Heart right ventricle (tissue), 16 donors: Measurements from ENCODE around the gene HES1. TPM values are rescaled to one million over a fixed set of nuclear protein-coding genes. Genes with fewer than 3 reads are reported as not detected.

ENCODE experiments used
- ATAC-seq, 8 donors: fragments of 200-7000 bp; cut with Tn5 transposase; one replicate each; pipeline ENCODE4 v1.9.1; 2020; ENCODE audit warnings: mild to moderate bottlenecking in 8 of 8, moderate library complexity in 8 of 8, moderate number of reproducible peaks in 1 of 8
- DNase-seq, 2 donors: peaks; one replicate each; pipeline ENCODE4 v3.0.0-alpha.2; 2020
- H3K27ac ChIP-seq, 10 donors: fragments of 200-600 bp; sonication (generic) in 2 of 10; one replicate each; pipeline versions ENCODE4 v1.5.0 to v1.8.0; 2020 to 2022; ENCODE audit warnings: mild to moderate bottlenecking in 3 of 10
- H3K27me3 ChIP-seq, 7 donors: fragments of 200-600 bp; one replicate each; pipeline ENCODE4 v1.8.0; 2021 to 2022; ENCODE audit warnings: mild to moderate bottlenecking in 2 of 7
- H3K36me3 ChIP-seq, 9 donors: fragments of 200-600 bp; sonication (generic) in 1 of 9; one replicate each; pipeline versions ENCODE4 v1.5.0 to v1.8.0; 2020 to 2022; ENCODE audit warnings: mild to moderate bottlenecking in 2 of 9
- H3K4me1 ChIP-seq, 9 donors: fragments of 200-600 bp; sonication (generic) in 1 of 9; one replicate each; pipeline versions ENCODE4 v1.5.0 to v1.8.0; 2020 to 2022; ENCODE audit warnings: mild to moderate bottlenecking in 4 of 9
- H3K4me3 ChIP-seq, 10 donors: fragments of 200-600 bp; sonication (generic) in 2 of 10; one replicate each; pipeline versions ENCODE4 v1.5.0 to v1.8.0; 2020 to 2022; ENCODE audit warnings: mild to moderate bottlenecking in 7 of 10, moderate library complexity in 2 of 10
- H3K9me3 ChIP-seq, 11 donors: fragments of 200-600 bp in 10 of 11; sonication (generic) in 2 of 11; one replicate each; pipeline versions ENCODE4 v1.5.0 to v1.8.0; 2013 to 2022; ENCODE audit warnings: mild to moderate bottlenecking in 2 of 11, control low read depth in 1 of 11, moderate library complexity in 1 of 11
- CTCF ChIP-seq, 9 donors: fragments of 200-600 bp; sonication (generic) in 2 of 9; IDR thresholded peaks; one replicate each; pipeline versions ENCODE4 v1.5.0 to v1.8.0; 2021 to 2022; ENCODE audit warnings: antibody characterized with exemption in 9 of 9, mild to moderate bottlenecking in 5 of 9, moderate library complexity in 1 of 9
- WGBS, 2 donors: extraction: QIAGEN DNeasy Blood & Tissue Kit; methylation state at CpG; one replicate each; pipeline ENCODE4 v1.1.7; 2013; ENCODE audit warnings: inconsistent platforms in 1 of 2; 5-methylcytosine and 5-hydroxymethylcytosine counted together
- intact Hi-C, 10 donors: fragments of 100-400 bp; cut with DNase I; formaldehyde crosslinking; loops; one replicate each; pipeline versions ENCODE4 v1.11.1 to v1.14.2; 2022
- long read RNA-seq, 3 donors: library from polyadenylated mRNA; unstranded; transcript quantifications; one replicate each; pipeline ENCODE4 v2.0.0, GENCODE V29; 2020 to 2021
- polyA plus RNA-seq, 2 donors: library from polyadenylated mRNA; stranded (reverse); fragments of 200-250 nt; gene quantifications; one replicate each; pipeline ENCODE4 v1.2.3, GENCODE V29; 2013
- total RNA-seq, 10 donors: library from RNA; stranded (reverse); fragmentation: NEBNext Ultra II Directional in 3 of 10; extraction: Animal tissue kit (Norgen Biotek cat#: 25700) in 3 of 10; gene quantifications; one replicate each; pipeline versions ENCODE4 v1.2.1 to v1.2.4, GENCODE V29; 2021 to 2023
- donor health status: Arrhythmogenic right ventricular cardiomyopathy.
- donor health status: ischemic (EF 13 %, LVEDD 7.1; RV severe dilation, severe dysfunction).
- donor health status: healthy with polysubstance abuse.
- donor health status: DM: no; HTN: yes; CAD: no.
- donor health status: DM: no; HTN: no; CAD: no.
- donor health status: ischemic (EF 25% LVEDD 6.9; RV normal size, moderate dysfunction).
- donor health status: ischemic (EF 25% LVEDD 5.7; RV mildly dilated, moderate dysfunction).
- donor health status: healthy.
- donor health status: DM: yes; HTN: yes; CAD: no.
- donor health status: Ischemic cardiomyopathy.
- donor health status: ischemic (EF 35%, LVEDD 5.7; RV mildly dilated, moderate dysfunction).
- donor health status: nonischemic (EF 11% LVEDD 7.7; RV severe dilation, severe dysfunction).
- donor health status: DM: yes; HTN: yes; CAD: no.
- donor health status: PGD.
- donor health status: ischemic (EF 29% LVEDD 5.4; RV normal size, mild dysfunction).
- donor health status: nonischemic (EF 23%, LVEDD 6.1; RV moderate dilation, normal function).

Gene HES1
- total RNA-seq (10 to 100 TPM in 9 of 10 donors, 1 to 10 TPM in 1; 6.8 to 43.2 (median 22.0) TPM), polyA plus RNA-seq (10 to 100 TPM; 11.2 to 22.8 TPM)
- long read RNA-seq, donor 1, partial matches to known transcripts, result 3 of 7 reads
- long read RNA-seq, donor 1, other reads (novel, unspliced or antisense), result 0 of 7 reads
- long read RNA-seq, donor 2, partial matches to known transcripts, result 0 of 9 reads
- long read RNA-seq, donor 2, other reads (novel, unspliced or antisense), result 5 of 9 reads
- long read RNA-seq, donor 3, partial matches to known transcripts, result 2 of 2 reads
- long read RNA-seq, donor 3, other reads (novel, unspliced or antisense), result 0 of 2 reads

- peaks cover 0 to 10% (median 0%) of the 10 kb centered on the region in 9 donors for H3K36me3 ChIP-seq
- intact Hi-C loops, result loop anchor here in 9 of 10 donors (1.0 to 10.0 kb wide), 16 partner anchors 61 to 469 kb away; no protein-coding TSS in a partner anchor
- H3K27ac ChIP-seq, result peak within 1 kb of the TSS; percentile 94 to 99 (median 96)
- WGBS, 2 donors, result 1% methylated on average over 29 of the region's 29 CpGs
- peak within 1 kb of the TSS; percentile 60 to 94 (median 76) for H3K4me3 ChIP-seq
- peaks cover 0 to 94% (median 0%) of the 10 kb centered on the region in 7 donors for H3K27me3 ChIP-seq
- no peak for TF ChIP-seq CTCF (IDR thresholded peaks at IDR 0.05)
- ATAC-seq (peak; percentile 66 to 89 (median 81)), DNase-seq (peak; percentile 92 to 96)
- peaks cover 7 to 80% (median 60%) of the 10 kb centered on the region in 9 donors for H3K4me1 ChIP-seq
- H3K9me3 ChIP-seq, result no peaks in the 10 kb centered on the region
Measured at GRCh38 chr3:194135806-194136518, at the start of gene HES1. HES1 (plus strand) TSS chr3:194136148; CDS start chr3:194136381, 233 bp downstream.

- H3K4me1 ChIP-seq, result peaks cover 9 to 37% (median 18%) of the 10 kb centered on the region in 9 donors
- ATAC-seq (no peak), DNase-seq (no peak)
- no peaks in the 10 kb centered on the region for H3K36me3 ChIP-seq
- no peak overlapping the region for H3K4me3 ChIP-seq
- WGBS, 2 donors, result 77 to 78% methylated on average over 12 of the region's 12 CpGs
- peaks cover 0 to 8% (median 0%) of the 10 kb centered on the region in 7 donors for H3K27me3 ChIP-seq
- TF ChIP-seq CTCF (IDR thresholded peaks at IDR 0.05), result no peak
- intact Hi-C loops, result no loop called here
- no peaks in the 10 kb centered on the region for H3K9me3 ChIP-seq
- no peak overlapping the region for H3K27ac ChIP-seq
Measured at GRCh38 chr3:194086388-194087075, 49.4 kb upstream of the HES1 start.

GRCh38 chr3:194087280-194087679, 48.7 kb upstream of the HES1 start:
- intact Hi-C loops, result no loop called here
- DNase-seq (no peak), ATAC-seq (no peak)
- Histone ChIP-seq H3K27ac (no peak overlapping the region), H3K9me3 (no peaks in the 10 kb centered on the region), H3K4me3 (no peak overlapping the region), H3K4me1 (peaks cover 8 to 34% (median 13%) of the 10 kb centered on the region in 9 donors), H3K27me3 (peaks cover 0 to 8% (median 0%) of the 10 kb centered on the region in 7 donors), H3K36me3 (no peaks in the 10 kb centered on the region)
- 90 to 95% methylated on average over 5 of the region's 5 CpGs for WGBS, 2 donors
- TF ChIP-seq CTCF (IDR thresholded peaks at IDR 0.05), result no peak
